GM21619 (cell line): Measurements from ENCODE around the gene OCRL.
A peak's percentile ranks its signal among the peaks of the same experiment; 100 is the strongest.

Experiments used
- ATAC-seq: cut with Tn5 transposase; IDR thresholded peaks from one replicate; pipeline ENCODE4 v1.9.1; 2021; ENCODE audit not compliant: unreplicated experiment

The OCRL gene

DNA sequence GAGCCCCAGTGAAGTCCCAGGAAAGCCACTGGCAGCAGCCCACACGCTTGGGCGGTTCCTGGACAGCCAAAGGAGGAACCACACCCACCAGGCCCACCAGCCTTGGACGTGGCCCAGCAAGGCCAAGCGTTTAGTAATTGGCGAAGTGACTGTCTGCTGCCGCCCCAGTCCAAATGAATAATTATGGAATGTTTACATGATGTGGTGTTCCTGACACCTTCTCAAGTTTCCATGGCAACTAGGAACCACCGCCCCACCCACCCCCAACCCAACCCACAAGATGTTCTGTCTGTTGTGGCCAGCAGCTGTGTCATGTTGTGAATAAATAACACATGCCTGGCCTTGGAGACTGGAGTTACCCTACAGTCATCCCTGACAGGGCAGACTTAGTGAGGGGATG lies 92.4 kb downstream of the OCRL start:
- no peak for ATAC-seq

DNA sequence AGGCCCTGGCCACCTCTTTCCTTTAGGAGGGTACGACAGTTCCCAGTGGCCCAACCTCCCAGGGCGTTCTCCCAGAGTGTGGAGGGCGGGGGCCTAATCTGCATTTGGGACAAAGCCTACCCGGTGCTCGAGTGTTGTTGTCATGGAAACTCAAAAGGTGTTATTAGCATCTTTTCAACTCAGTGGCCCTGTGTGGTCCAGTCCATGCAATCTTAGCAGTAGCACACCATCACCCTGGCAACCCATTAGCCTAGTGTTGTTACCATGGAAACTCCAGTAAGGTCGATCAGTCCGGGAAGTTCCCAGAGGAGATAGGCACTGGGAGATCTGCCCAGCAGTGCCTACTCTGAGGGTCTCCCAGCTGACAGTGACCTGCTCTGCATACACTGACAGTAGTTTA lies 94.5 kb downstream of the OCRL start:
- ATAC-seq, result no peak

DNA sequence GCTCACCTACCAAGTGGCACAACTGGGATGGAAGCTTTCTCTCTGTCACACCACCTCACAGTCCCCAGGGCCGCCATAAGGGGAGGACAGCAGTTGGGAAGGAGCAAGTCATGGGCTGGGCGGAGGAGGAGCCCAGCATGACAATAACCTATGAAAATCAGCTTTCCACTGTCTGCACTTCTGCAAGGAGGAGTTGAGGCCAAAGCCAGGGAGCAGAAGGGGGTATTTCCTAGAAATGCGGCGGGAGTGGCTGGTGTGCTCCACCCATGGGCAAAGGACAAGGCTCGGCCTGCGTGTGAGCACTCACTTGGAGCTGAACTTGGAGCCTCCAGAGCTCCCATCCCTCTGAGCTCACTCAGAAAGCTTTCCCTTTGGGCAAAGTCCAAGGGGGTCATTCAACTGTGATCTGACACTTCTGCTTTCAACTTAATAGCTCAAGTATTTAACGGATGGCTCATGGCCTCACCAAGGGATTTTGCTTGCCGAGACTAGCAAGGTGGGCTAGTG lies 96.2 kb downstream of the OCRL start:
- ATAC-seq, result no peak

DNA sequence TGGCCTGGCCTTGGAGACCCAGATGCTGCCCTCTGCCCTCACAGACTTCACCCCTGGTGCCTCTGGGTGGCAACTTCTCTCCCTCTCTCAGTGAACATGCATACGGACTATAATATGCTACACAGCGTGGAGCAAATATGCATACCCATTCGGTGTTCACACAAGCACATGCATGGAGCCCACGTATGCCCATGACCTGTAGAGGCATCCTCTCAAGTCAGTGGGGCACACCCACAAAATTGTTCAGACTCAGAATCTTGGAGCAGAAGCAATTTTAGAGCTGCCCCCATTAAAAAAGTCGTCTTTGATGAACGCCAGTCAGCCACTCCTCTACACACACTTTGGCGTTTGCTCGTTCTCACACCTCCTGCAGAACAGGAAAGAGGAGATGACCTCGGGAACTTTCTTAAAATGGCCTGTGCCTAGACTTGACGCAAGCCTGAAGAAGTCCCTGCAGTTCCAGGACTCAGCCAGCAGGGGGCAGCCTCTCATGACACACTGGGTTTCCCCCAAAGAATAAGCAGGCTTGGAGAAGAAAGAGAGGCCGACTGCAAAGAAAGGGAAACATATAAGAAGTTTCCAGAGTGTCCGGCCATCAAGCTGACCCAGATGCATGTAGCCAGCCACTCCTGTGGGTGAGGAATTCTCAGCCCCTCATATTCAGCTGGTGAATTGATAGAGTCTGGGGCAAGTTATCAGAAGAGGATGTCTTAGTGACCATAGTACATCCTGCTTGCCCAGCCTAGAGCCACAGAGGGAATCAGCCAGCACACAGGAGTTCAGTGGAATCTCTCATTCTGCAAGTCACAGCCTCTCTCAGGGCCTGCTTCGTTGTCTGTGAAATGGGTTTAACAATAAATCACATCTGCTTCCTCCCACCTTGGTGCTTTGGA lies 97.4 kb downstream of the OCRL start:
- ATAC-seq, result peak; percentile 60

DNA sequence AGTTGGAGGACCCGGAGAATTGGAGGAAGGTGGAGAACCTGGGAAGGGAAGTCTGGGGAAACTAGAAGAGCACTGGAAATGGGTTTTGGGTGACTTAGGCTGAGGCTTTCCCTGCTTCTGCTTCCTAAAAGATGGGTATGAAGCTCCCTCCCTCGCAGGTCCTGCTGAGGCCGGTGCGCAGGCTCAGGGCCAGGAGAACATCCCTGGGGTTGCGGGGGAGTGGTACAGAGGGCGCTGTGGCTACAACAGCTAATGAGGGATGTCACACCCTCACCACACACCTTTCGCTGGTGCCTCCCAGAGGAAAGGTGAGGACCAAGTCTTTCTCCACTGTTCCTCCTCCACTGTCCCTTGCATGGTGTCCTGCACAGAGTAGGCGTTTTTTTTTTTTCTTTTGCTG lies 98.9 kb downstream of the OCRL start:
- ATAC-seq, result no peak

DNA sequence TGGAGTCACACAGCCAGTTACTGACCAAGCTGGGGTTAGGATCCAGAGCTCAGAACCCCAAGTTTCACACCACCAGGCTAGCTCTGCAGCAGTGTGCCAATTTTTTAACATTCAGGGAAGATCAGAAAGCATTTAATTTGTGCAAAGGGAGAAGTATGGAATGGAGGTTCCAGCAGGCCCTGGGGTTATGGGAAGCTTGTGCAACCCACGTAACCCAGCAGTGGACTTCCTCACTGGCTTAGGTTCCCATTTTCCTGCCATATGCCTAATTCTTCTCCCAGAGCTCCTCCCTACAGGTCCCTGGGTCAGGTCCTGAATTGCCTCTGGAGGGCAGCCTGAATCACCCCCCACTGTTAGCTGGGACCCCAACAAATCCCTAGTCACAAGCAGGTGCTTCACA lies 100.7 kb downstream of the OCRL start:
- ATAC-seq, result no peak

DNA sequence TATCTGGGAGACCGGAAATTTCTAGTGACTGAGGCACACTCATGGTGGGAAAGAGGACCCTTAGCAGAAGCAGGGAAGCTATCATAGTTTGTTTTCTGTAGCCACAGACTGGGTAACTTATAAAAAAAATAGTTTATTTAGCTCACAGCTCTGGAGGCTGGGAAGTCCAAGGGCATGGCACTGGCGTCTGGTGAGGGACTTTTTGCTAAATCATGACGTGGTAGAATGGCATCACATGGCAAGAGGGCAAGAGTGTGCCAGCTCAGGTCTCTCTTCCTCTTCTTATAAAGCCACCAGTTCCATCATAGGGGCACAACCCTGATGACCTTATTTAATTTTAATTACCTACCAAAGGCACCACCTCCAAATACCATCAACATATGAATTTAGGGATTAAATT lies 101.4 kb downstream of the OCRL start:
- no peak for ATAC-seq

DNA sequence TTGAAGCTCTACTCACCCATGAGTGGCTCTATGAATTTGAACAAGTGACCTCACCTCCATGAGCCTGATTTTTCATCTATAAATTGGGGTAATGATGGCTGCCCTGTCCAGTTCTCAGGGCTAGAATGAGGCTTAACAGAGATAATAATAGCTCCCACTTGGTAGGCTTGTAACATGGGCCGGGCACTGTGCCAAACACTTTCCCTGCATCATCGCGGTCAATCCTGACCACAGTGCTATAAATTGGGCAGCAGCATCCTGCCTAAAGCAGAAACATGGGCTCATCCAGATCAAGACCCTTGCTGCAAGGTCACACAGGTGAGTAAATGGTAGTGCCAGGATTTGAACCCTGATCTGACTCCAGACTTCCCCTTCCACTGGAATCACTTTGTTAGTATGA lies 101.9 kb downstream of the OCRL start:
- no peak for ATAC-seq
